ENCODE measurements around the gene TNS3. TPM values are rescaled to one million over a fixed set of nuclear protein-coding genes. Genes with fewer than 3 reads are reported as not detected.

Gene TNS3
- total and polyA plus RNA-seq, 2 donors (not counting 1 experiment from before 2014, with no cell fraction given) = 11.4 to 77.5 TPM

DNA sequence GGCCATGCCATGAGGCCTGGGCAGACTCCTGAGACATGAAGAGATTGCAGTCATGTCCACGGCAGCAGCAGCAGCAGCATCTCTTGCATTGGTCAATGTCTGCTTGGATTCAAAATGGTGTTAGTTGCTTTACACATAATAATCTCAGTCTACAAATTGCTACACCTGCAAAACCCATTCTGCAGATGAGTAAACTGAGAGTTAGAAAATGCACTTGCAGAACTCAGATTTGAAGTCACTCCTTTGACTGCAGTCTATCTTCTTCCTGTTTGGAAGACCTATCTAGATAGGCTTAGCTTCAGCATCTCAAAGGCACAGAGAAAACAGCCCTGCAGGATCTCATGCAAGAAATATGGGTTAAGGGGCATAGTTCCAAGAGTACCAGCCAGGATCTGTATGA is 350.3 kb downstream of the TNS3 start:
- CTCF ChIA-PET = no interaction called here
- H3K27ac Mint-ChIP-seq = no peak overlapping the region
- H3K9me3 Mint-ChIP-seq (ENCODE audit: insufficient read depth) = no peaks in the 10 kb centered on the region

DNA sequence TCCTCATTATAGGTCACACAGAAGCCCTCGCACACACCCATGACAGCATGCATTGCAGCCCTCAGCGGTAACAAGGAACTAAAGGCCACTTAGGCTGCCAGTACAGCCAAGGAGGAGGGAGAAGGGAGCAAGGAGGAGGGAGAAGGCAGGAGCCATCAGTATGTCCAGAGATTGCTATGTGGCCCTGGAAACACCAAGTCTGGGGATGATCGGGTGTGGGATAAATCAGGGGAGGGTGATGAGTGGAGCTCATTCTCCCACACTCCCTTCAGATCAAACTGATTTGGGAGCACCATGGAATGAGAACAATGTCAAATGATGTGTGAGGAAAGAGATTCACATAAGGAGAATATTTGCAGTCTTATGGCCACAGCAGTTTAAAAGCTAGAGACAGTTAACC is 350.9 kb downstream of the TNS3 start:
- POLR2A ChIA-PET = no interaction called here
- H3K4me3 ChIP-seq (ENCODE audit: control extremely low read depth in 1 of 5, extremely low read depth in 1 of 5, insufficient read depth in 1 of 5, low read depth in 2 of 5, low read length in 4 of 5) = no peak overlapping the region
- Mint-ChIP-seq H3K4me1 (peaks cover 16% of the 10 kb centered on the region), H3K27ac (no peak overlapping the region), H3K27me3 (peaks cover under 1% of the 10 kb centered on the region), H3K4me3 (no peak overlapping the region), H3K9me3 (ENCODE audit: insufficient read depth) (no peaks in the 10 kb centered on the region)
- CTCF ChIA-PET = no interaction called here
- H3K4me2 ChIP-seq (replicated peaks; ENCODE audit: low read depth, low read length, poor library complexity, severe bottlenecking) = no peak overlapping the region
- intact Hi-C loops (cut with micrococcal nuclease) = no loop called here
- ATAC-seq (ENCODE audit: low read depth) (no peak), DNase-seq (no peak)
- no peak overlapping the region for H3K9ac ChIP-seq (ENCODE audit: low read length)
- no peaks in the 10 kb centered on the region for H3K79me2 ChIP-seq (ENCODE audit: control insufficient read depth, insufficient read depth, low read length)
- peaks cover 3 to 14% of the 10 kb centered on the region in 2 donors for H3K4me1 ChIP-seq (ENCODE audit: control insufficient read depth in 2 of 2, insufficient read depth in 2 of 2, low read length in 2 of 2)
- H3K27ac ChIP-seq (ENCODE audit: low read length in 2 of 2) = no peak overlapping the region
- H3K36me3 ChIP-seq (replicated peaks in 1 of 2; ENCODE audit: control extremely low read depth in 1 of 2, control insufficient read depth in 1 of 2, extremely low read depth in 1 of 2, insufficient read depth in 2 of 2, low read length in 1 of 2) = no peaks in the 10 kb centered on the region
- TF ChIP-seq, protein P1, sequence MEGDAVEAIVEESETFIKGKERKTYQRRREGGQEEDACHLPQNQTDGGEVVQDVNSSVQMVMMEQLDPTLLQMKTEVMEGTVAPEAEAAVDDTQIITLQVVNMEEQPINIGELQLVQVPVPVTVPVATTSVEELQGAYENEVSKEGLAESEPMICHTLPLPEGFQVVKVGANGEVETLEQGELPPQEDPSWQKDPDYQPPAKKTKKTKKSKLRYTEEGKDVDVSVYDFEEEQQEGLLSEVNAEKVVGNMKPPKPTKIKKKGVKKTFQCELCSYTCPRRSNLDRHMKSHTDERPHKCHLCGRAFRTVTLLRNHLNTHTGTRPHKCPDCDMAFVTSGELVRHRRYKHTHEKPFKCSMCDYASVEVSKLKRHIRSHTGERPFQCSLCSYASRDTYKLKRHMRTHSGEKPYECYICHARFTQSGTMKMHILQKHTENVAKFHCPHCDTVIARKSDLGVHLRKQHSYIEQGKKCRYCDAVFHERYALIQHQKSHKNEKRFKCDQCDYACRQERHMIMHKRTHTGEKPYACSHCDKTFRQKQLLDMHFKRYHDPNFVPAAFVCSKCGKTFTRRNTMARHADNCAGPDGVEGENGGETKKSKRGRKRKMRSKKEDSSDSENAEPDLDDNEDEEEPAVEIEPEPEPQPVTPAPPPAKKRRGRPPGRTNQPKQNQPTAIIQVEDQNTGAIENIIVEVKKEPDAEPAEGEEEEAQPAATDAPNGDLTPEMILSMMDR (IDR thresholded peaks at IDR 0.05) = no peak
- TF ChIP-seq EZH2 (IDR thresholded peaks at IDR 0.05; ENCODE audit: borderline replicate concordance, insufficient read depth, low read depth, low read length, poor library complexity, severe bottlenecking) = no peak
- H4K20me1 ChIP-seq (ENCODE audit: control insufficient read depth, insufficient read depth, low read length, poor library complexity, severe bottlenecking) = no peaks in the 10 kb centered on the region
- H3K9me3 ChIP-seq (ENCODE audit: control extremely low read depth in 1 of 3, control insufficient read depth in 2 of 3, insufficient read depth in 1 of 3, low read length in 2 of 3) = no peaks in the 10 kb centered on the region
- WGBS (ENCODE audit: insufficient coverage) = 100% methylated on average over 1 of the region's 3 CpGs
- peaks cover 0 to 3% (median 0%) of the 10 kb centered on the region in 4 experiments for H3K27me3 ChIP-seq (replicated peaks in 1 of 4; ENCODE audit: control extremely low read depth in 1 of 4, control insufficient read depth in 3 of 4, insufficient read depth in 4 of 4, low read length in 3 of 4)
- no peak overlapping the region for H2AFZ ChIP-seq (ENCODE audit: insufficient read depth, low read depth, low read length, poor library complexity, severe bottlenecking)

More for the DNA sequence above, 350.3 kb downstream of the TNS3 start:
- no peak overlapping the region for H3K4me3 Mint-ChIP-seq
- no peak overlapping the region for H3K4me3 ChIP-seq (ENCODE audit: control extremely low read depth in 1 of 5, extremely low read depth in 1 of 5, insufficient read depth in 1 of 5, low read depth in 2 of 5, low read length in 4 of 5)
- peaks cover 10% of the 10 kb centered on the region for H3K4me1 Mint-ChIP-seq
- no CpG with 5 or more reads among the region's 1 CpG for WGBS (ENCODE audit: insufficient coverage)
- H3K4me2 ChIP-seq (replicated peaks; ENCODE audit: low read depth, low read length, poor library complexity, severe bottlenecking) = no peak overlapping the region
- no peaks in the 10 kb centered on the region for H4K20me1 ChIP-seq (ENCODE audit: control insufficient read depth, insufficient read depth, low read length, poor library complexity, severe bottlenecking)
- H3K27ac ChIP-seq (ENCODE audit: low read length in 2 of 2) = no peak overlapping the region
- H3K4me1 ChIP-seq (ENCODE audit: control insufficient read depth in 2 of 2, insufficient read depth in 2 of 2, low read length in 2 of 2) = peaks cover 0 to 8% of the 10 kb centered on the region in 2 donors
- H3K79me2 ChIP-seq (ENCODE audit: control insufficient read depth, insufficient read depth, low read length) = no peaks in the 10 kb centered on the region
- intact Hi-C loops (cut with micrococcal nuclease) = no loop called here
- H3K27me3 ChIP-seq (replicated peaks in 1 of 4; ENCODE audit: control extremely low read depth in 1 of 4, control insufficient read depth in 3 of 4, insufficient read depth in 4 of 4, low read length in 3 of 4) = peaks cover 0 to 3% (median 0%) of the 10 kb centered on the region in 4 experiments
- ATAC-seq (ENCODE audit: low read depth) (no peak), DNase-seq (no peak)
- H2AFZ ChIP-seq (ENCODE audit: insufficient read depth, low read depth, low read length, poor library complexity, severe bottlenecking) = no peak overlapping the region
- H3K9ac ChIP-seq (ENCODE audit: low read length) = no peak overlapping the region
- no peaks in the 10 kb centered on the region for H3K36me3 ChIP-seq (replicated peaks in 1 of 2; ENCODE audit: control extremely low read depth in 1 of 2, control insufficient read depth in 1 of 2, extremely low read depth in 1 of 2, insufficient read depth in 2 of 2, low read length in 1 of 2)
- POLR2A ChIA-PET = no interaction called here
- no peaks in the 10 kb centered on the region for H3K27me3 Mint-ChIP-seq
- TF ChIP-seq EZH2 (IDR thresholded peaks at IDR 0.05; ENCODE audit: borderline replicate concordance, insufficient read depth, low read depth, low read length, poor library complexity, severe bottlenecking) = no peak
- TF ChIP-seq, protein P1 (IDR thresholded peaks at IDR 0.05) = no peak
- no peaks in the 10 kb centered on the region for H3K9me3 ChIP-seq (ENCODE audit: control extremely low read depth in 1 of 3, control insufficient read depth in 2 of 3, insufficient read depth in 1 of 3, low read length in 2 of 3)

All from B cell (primary cell).